ENCODE data around the gene TEP1. TPM values are rescaled to one million over a fixed set of nuclear protein-coding genes. Genes with fewer than 3 reads are reported as not detected.

Gene TEP1
- total and polyA plus RNA-seq, 10 of the 15 experiments (the other 5 are each of a cell fraction or from before 2014, with no cell fraction given): 3.3 to 29.7 (median 16.8) TPM

DNA sequence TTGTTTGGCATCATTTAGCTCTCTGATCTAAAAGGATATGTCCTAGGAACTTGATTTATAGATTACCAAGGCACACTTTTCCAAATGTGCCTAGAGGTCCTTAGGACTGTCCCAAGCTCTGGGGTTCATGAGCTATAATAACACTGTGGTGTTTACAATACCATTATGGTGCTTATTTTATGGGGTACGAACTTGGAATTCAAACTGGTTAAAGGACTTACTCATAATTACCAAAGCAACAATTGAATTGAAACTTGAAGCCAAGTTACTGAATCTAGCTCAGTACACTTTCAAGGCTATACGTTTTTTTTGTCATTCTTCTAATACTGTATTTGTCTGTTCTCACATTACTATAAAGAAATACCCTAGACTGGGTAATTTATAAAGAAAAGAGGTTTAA, 9.6 kb upstream of the TEP1 start:
- intact Hi-C loops (cut with micrococcal nuclease; ENCODE audit: unreplicated experiment) (no loop called here), in situ Hi-C loops (cut with MboI) (no loop called here)
- FAIRE-seq: no peak
- Histone ChIP-seq H2AFZ (ENCODE audit: control insufficient read depth, low read depth, low read length) (no peak overlapping the region), H3K27me3 (replicated peaks in 1 of 2; ENCODE audit: control insufficient read depth in 2 of 2, insufficient read depth in 2 of 2, low read length in 1 of 2) (no peaks in the 10 kb centered on the region), H3K27ac (ENCODE audit: control insufficient read depth, insufficient read depth) (no peak overlapping the region), H3K36me3 (ENCODE audit: control insufficient read depth in 2 of 2, insufficient read depth in 2 of 2, low read length in 1 of 2) (no peaks in the 10 kb centered on the region), H3K9me3 (replicated peaks; ENCODE audit: control insufficient read depth, insufficient read depth, low read length) (no peaks in the 10 kb centered on the region), H3K4me2 (ENCODE audit: control insufficient read depth, insufficient read depth) (no peak overlapping the region), H3K9ac (ENCODE audit: control insufficient read depth, insufficient read depth, low read length) (no peak overlapping the region), H4K20me1 (ENCODE audit: control insufficient read depth, insufficient read depth) (no peaks in the 10 kb centered on the region), H3K79me2 (ENCODE audit: control insufficient read depth, insufficient read depth, low read length) (no peaks in the 10 kb centered on the region), H3K4me3 (no peak overlapping the region), H3K4me1 (ENCODE audit: control insufficient read depth, insufficient read depth, low read length) (peaks cover 7% of the 10 kb centered on the region)
- SMC1A ChIA-PET (ENCODE audit: uncharacterized antibody, unreplicated experiment): interaction anchor here (0.9 to 2.7 kb wide), 4 partner anchors 8 to 94 kb away, joined by 3 to 18 read pairs (median 4); partner anchors contain the start of gene TEP1
- BruUV-seq (replicated peaks): no TSS peak
- no peak for ATAC-seq
- POLR2A ChIA-PET: interaction anchor here (0.7 to 1.1 kb wide), 2 partner anchors 9 to 11 kb away, joined by 3 to 5 read pairs; partner anchors contain the start of gene TEP1
- CTCF ChIA-PET: interaction anchor here (1.8 to 8.6 kb wide), 3 partner anchors 8 to 95 kb away, joined by 4 to 70 read pairs (median 15); partner anchors contain the start of gene PNP
- 48% methylated on average over 2 of the region's 2 CpGs for WGBS (ENCODE audit: insufficient coverage, insufficient replicate concordance, low lambda C conversion rate, missing lambda C conversion rate)
- RAD21 ChIA-PET (ENCODE audit: unreplicated experiment): no interaction called here
- no peak for DNase-seq (ENCODE audit: low read depth, low spot score)
- TF ChIP-seq NFYB (IDR thresholded peaks at IDR 0.05; ENCODE audit: insufficient read depth, low read depth, low read length) (no peak), CREB1 (IDR thresholded peaks at IDR 0.05; ENCODE audit: low read depth) (no peak), ZNF24 (IDR thresholded peaks at IDR 0.05) (no peak), ZSCAN29 (IDR thresholded peaks at IDR 0.05) (no peak), STAT1 (conservative IDR thresholded peaks at IDR 0.05) (no peak), NFIC (IDR thresholded peaks at IDR 0.05; ENCODE audit: low read depth, low read length) (no peak), HDAC2 (IDR thresholded peaks at IDR 0.05) (no peak), NRF1 (conservative IDR thresholded peaks at IDR 0.05; ENCODE audit: low read depth, low read length) (no peak), PAX8 (IDR thresholded peaks at IDR 0.05) (no peak), JUNB (IDR thresholded peaks at IDR 0.05) (no peak), PAX5 (IDR thresholded peaks at IDR 0.05; ENCODE audit: borderline replicate concordance, low read depth, low read length) (no peak), SIX5 (IDR thresholded peaks at IDR 0.05; ENCODE audit: low read depth, low read length, severe bottlenecking) (no peak)
- TF ChIP-seq, protein P1, sequence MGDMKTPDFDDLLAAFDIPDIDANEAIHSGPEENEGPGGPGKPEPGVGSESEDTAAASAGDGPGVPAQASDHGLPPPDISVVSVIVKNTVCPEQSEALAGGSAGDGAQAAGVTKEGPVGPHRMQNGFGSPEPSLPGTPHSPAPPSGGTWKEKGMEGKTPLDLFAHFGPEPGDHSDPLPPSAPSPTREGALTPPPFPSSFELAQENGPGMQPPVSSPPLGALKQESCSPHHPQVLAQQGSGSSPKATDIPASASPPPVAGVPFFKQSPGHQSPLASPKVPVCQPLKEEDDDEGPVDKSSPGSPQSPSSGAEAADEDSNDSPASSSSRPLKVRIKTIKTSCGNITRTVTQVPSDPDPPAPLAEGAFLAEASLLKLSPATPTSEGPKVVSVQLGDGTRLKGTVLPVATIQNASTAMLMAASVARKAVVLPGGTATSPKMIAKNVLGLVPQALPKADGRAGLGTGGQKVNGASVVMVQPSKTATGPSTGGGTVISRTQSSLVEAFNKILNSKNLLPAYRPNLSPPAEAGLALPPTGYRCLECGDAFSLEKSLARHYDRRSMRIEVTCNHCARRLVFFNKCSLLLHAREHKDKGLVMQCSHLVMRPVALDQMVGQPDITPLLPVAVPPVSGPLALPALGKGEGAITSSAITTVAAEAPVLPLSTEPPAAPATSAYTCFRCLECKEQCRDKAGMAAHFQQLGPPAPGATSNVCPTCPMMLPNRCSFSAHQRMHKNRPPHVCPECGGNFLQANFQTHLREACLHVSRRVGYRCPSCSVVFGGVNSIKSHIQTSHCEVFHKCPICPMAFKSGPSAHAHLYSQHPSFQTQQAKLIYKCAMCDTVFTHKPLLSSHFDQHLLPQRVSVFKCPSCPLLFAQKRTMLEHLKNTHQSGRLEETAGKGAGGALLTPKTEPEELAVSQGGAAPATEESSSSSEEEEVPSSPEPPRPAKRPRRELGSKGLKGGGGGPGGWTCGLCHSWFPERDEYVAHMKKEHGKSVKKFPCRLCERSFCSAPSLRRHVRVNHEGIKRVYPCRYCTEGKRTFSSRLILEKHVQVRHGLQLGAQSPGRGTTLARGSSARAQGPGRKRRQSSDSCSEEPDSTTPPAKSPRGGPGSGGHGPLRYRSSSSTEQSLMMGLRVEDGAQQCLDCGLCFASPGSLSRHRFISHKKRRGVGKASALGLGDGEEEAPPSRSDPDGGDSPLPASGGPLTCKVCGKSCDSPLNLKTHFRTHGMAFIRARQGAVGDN (IDR thresholded peaks at IDR 0.05): no peak
- TF ChIP-seq, protein P2, sequence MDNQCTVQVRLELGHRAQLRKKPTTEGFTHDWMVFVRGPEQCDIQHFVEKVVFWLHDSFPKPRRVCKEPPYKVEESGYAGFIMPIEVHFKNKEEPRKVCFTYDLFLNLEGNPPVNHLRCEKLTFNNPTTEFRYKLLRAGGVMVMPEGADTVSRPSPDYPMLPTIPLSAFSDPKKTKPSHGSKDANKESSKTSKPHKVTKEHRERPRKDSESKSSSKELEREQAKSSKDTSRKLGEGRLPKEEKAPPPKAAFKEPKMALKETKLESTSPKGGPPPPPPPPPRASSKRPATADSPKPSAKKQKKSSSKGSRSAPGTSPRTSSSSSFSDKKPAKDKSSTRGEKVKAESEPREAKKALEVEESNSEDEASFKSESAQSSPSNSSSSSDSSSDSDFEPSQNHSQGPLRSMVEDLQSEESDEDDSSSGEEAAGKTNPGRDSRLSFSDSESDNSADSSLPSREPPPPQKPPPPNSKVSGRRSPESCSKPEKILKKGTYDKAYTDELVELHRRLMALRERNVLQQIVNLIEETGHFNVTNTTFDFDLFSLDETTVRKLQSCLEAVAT (IDR thresholded peaks at IDR 0.05): no peak
- TF ChIP-seq, protein P3, sequence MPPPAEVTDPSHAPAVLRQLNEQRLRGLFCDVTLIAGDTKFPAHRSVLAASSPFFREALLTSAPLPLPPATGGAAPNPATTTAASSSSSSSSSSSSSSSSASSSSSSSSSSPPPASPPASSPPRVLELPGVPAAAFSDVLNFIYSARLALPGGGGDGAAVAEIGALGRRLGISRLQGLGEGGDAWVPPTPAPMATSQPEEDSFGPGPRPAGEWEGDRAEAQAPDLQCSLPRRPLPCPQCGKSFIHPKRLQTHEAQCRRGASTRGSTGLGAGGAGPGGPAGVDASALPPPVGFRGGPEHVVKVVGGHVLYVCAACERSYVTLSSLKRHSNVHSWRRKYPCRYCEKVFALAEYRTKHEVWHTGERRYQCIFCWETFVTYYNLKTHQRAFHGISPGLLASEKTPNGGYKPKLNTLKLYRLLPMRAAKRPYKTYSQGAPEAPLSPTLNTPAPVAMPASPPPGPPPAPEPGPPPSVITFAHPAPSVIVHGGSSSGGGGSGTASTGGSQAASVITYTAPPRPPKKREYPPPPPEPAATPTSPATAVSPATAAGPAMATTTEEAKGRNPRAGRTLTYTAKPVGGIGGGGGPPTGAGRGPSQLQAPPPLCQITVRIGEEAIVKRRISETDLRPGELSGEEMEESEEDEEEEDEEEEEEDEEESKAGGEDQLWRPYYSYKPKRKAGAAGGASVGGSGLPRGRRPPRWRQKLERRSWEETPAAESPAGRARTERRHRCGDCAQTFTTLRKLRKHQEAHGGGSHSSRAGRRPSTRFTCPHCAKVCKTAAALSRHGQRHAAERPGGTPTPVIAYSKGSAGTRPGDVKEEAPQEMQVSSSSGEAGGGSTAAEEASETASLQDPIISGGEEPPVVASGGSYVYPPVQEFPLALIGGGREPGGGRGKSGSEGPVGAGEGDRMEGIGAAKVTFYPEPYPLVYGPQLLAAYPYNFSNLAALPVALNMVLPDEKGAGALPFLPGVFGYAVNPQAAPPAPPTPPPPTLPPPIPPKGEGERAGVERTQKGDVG (CRISPR knock-in tag; IDR thresholded peaks at IDR 0.05): no peak
